K562 treated with DMSO at 1 percent for 12 hours (cell line): ENCODE measurements around the gene CHST12. TPM values are rescaled to one million over a fixed set of nuclear protein-coding genes. Genes with fewer than 3 reads are reported as not detected.

Experiments
- total RNA-seq: library from RNA; unstranded; fragments of 300-600 nt; gene quantifications from 2 replicates; pipeline ENCODE4 v1.2.3, GENCODE V29; 2022; ENCODE audit not compliant: insufficient read depth

CHST12 gene
- total RNA-seq, result 37.8 and 46.1 TPM in 2 replicates

DNA sequence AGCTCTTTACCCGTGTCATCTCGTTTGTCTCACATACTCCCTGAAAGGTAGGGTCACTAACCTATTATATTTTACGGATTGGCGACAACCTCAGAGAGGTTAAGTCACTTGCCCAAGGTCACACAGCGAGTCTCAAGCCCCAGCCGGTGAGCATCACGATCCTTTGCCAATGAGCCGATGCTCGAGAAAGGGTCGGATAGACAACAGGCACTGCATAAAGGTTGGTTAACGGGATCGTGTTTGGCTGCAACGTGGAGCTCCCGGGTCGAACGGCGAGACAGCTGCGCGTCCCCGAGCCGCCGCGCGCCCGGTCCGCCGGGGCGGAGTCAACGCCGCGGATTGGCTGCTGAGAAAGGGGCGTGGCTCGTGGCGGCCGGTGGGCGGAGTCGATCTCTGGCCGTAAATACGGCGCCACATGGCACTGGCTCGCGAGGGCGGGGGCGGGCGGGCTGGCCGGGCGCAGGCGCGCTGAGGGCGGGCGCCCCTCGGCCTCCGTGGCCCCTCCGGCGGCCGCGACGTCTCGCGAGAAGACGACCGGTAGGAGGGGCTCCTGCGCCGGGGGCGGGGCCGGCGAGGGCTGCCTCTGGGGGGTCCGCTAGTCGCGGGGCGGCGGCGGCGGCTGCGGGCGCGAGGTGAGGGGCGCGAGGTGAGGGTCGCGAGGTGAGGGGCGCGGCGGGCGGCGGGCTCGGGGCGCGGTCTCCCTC, at the start of gene CHST12:
TSS of gene CHST12 (plus strand) at position 598 of the 704 bp plus-strand sequence. CDS start 29,029 bp downstream, outside the sequence.

DNA sequence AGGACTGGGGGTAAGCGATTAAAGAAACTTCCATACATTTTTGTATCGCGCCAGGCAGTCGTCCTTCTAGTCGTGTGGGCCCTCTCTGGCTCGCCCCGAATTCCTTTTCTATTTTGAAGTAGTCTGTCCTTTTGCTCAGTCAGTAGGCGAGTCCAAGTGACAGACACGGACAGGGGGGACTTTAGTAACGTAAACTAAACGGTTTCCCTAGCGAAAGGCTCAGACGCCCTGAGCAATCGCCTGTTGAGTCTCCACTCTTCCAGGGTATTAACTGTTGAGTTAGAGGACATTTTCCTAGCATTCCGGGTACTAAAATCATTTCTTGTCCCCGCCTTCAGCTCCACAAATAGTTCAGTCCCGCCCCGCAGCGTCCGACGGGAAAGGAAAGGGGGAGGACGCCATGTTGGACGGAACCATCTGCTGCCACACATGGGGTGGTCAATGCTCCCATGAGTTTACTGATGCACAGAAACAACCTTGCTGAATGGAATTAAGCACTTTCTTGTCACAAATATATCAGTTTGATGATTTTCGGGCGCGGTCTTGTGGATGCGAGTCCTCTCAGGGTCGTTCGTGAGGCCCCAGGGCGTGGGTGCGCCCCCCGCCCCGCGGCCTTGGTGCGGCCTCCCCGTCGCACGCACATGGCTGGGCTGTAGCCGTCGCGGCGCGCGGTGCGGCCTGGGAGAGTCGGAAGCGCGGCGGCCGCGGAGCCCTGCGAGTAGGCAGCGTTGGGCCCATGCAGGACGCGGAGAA, 49.0 kb upstream of the CHST12 start, which contains the start of gene EIF3B:
TSS of gene EIF3B (plus strand) at position 642 of the 753 bp plus-strand sequence. CDS start at position 737, 95 bp downstream.

DNA sequence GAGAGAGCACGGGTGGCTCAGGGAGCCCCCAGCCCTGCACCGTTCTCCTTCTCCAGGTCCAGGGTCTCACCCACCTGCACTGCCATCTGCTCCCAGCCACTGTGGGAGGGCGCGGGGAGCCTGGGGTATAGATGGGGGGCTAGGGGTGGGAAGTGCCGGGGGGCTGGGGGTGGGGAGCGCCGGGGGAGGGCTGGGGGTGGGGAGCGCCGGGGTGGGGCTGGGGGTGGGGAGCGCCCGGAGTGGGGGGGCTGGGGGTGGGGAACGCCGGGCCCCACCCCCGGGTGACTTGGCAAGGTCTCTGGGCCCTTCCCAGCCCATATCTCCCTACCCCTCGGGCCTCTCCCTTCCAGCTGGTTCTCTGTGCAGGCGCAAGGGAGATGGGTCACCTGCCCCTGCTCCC, 72.9 kb downstream of the CHST12 start, which contains the start of gene GRIFIN:
TSS of gene GRIFIN (minus strand) at position 101 of the 400 bp plus-strand sequence. CDS start at position 86, 15 bp downstream.

Other genes with a start within 250 kb of the CHST12 start
- gene MAD1L1, start 170.7 kb upstream of the CHST12 start, total RNA-seq, result 68.9 and 138 TPM in 2 replicates
- 27.9 and 35.4 TPM in 2 replicates for gene MRM2, start 161.4 kb upstream of the CHST12 start, total RNA-seq
- gene NUDT1, start 161.4 kb upstream of the CHST12 start, total RNA-seq, result 55.5 and 66.8 TPM in 2 replicates
- 12.2 and 22.1 TPM in 2 replicates for gene SNX8, start 89.2 kb upstream of the CHST12 start, total RNA-seq
- 138 and 181 TPM in 2 replicates for gene EIF3B, start 48.8 kb upstream of the CHST12 start, total RNA-seq
- gene GRIFIN, start 72.8 kb downstream of the CHST12 start, total RNA-seq, result not detected in 2 replicates
- gene LFNG, start 116.2 kb downstream of the CHST12 start, total RNA-seq, result 0.35 and 0.68 TPM in 2 replicates
- 45.2 and 47.7 TPM in 2 replicates for gene BRAT1, start 151.9 kb downstream of the CHST12 start, total RNA-seq
- gene IQCE, start 155.4 kb downstream of the CHST12 start, total RNA-seq, result 3.3 and 8.8 TPM in 2 replicates
- 4.8 and 9.4 TPM in 2 replicates for gene TTYH3, start 228.4 kb downstream of the CHST12 start, total RNA-seq